ENCODE data around the gene BTBD9.
A peak's percentile ranks its signal among the peaks of the same experiment; 100 is the strongest.

Gene BTBD9

DNA sequence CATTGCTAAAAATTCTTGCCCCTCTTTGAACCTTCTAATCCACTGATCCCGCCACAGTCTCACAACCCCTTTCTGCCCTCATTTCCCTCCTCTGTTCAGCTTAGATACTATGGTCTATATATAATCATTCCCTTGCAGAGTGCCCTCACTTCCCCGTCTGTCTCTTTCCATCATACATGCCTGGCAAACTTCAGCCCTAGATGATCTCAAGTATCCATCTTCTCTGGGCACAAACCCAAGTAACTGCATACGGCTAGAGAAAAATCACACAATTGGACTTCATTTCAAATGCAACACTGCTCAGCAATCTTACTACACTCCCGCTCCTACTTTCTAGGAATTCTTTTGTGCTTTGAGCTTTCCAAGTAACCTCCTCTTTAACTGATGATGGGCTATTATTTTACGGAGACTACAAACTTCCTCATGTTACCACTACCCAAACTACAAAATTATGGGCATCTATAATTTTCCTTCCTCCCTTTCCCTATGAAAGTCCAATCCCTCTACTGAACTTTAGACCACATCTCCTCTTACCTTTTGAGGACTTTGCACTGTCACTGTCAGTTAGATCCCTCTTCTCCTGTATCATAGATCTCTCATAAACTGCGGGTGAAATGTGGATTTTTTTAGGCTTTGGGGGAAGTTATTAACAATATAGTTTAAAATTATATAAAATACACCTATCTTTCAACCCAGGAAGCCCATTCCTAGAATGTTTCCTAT lies 135.6 kb downstream of the BTBD9 start:
- no peak for DNase-seq

DNA sequence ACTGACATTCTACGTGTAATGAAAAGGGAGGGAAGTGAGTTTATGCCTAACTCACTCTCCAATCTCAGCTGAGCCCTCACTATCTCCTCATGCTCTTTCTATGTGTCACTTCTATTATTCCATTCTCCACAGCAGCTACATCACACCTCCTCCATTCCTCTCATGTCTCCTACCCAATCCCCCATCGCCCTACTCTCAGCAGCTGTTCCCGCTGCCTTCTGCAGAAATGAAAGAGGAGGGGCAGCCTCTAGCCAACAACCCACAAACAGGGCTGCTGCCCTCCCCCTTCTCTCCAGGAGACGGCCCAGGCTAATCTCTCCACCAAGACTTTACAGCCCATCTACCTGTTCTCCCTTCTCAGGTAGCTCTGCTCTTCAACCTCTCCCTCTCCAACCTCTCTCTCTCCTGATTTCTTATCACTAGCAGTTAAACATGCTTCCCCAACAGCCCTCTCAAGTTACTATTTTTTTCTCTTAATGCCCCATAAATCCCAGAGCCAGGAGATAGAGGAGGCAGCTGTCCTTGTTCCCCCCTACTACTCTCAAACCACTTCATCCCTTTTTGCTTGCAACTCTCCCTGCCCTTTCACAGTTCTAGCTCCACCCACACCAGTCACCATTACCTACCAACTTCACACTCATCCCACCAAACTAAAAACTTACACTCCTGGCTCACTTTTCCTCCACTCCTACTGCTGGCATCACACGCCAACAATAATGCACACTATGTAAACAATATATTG lies 136.5 kb downstream of the BTBD9 start:
- no peak for DNase-seq

DNA sequence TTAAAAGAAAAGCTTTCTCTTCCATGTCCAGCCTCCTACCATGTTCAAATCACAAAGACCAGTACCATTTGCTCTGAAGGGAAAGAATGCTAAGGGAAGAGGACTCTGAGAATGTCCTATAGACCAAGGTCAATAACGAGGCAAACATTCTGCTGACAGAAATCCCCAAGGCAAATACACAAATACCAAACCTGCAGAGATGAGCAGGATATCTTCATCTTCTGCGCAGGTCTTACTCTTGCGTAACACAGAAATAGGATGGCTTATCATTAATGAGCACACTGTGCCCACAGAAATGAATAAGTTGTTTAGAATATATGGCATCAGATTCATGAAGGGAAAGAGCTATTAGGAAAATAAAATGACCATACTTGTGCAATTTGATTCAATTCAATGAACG lies 137.3 kb downstream of the BTBD9 start:
- no peak for DNase-seq

DNA sequence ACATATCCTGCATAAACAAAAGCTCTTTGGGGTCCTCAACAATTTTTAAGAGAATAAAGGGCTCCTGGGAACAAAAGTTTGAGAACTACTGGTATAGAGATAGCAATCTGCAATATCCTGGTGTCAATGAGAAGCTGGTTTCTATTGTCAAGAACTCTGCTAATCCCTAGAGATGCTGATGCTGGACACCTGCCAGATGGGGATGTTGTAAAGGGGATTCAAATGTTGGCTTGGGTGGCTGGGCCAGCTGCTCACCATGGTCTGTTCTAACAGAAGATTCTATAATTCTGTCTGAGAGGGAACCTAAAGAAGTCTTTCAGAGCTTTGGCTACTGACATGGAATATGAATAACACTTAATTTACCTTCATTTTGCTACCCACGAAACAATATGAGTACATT lies 137.8 kb downstream of the BTBD9 start:
- DNase-seq, result no peak

DNA sequence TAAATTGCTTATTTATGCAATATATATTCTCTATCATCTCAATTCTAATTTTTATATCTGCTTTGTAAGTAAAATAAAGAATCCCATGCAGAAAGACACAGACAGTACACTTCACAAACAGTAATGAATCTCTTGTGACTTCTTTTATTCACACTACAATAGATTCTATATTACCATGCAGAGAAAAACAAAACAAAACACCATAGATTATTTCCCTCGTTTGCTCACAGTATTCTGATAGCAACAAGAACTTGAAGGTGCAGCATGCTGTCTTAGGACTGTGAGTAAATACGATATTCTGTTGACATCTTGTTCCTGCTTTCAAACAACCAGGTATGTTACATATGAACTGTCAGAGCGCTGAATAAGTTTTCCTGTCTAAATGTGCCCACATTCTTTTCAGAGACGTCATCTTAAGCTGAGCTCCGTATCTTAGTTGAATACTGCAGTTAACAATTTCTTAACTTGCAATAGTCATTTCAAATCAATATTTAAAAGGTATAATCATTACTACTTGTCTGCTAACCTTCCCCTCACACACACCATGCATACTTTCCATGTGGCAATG lies 140.1 kb downstream of the BTBD9 start:
- DNase-seq, result no peak

DNA sequence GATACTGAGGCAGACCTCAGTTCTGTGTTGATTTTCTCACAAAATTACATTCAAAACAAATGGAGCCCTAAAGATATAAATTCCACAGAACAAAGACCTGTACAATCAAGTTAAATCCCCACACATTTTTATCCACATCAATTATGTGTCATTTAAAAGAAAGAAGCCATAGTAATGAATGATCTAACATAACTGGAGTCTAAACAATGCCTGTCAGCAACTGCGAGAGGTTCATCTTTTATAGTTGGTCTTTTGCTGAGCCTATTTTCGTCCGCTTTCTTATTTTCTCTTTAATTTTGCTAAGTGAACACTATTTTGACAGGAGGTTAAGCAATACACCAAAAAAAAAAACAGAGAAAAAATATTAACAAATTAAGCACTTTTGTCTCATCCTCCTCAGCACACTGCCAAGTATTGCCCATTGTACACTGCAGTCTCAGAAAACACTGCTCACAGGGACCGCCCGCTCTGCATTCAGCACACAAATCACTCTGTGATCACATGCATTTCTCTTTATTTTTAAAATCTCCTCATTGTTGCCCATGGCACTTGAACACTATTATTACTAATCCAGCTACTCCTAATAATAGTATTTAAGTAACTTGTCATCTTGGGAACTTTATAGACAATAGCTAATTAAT lies 140.8 kb downstream of the BTBD9 start:
- DNase-seq, result peak; percentile 12

DNA sequence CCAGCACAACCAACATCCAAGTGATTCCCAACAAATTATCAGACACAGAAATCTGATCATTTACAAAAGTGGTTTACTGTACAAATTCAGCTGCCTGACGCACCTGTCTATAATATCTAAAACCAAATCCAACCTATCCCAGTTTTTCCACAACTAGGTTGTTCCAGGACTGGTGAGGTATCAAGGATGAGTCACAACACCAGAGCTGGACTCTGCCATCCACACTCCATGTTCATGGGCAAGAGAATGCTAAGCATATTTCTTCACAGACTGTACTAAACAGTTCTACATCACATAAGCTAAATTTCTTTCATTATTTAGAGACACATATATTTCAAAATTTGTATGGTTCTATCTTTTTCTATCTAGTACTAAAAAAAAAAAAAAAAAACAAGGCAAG lies 141.6 kb downstream of the BTBD9 start:
- DNase-seq, result no peak

DNA sequence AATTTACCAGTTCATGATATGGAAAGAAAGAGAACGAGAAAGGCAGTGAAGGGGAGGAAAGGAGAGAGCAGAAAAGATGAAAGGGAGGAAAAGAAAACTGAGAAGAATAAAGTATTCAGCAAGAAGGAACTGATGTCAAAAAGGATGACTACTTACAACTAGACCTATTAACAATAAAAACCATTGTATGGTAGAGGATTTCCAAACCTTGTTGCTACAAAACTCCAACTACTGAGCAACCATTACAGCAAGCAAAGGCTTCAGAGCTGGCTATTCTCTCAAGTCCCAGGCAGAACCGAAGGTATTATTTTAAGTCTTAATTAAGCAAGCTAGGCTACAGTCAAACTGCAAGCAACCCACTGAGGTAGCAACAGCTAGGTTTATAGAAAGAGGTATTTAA lies 142.2 kb downstream of the BTBD9 start:
- no peak for DNase-seq

DNA sequence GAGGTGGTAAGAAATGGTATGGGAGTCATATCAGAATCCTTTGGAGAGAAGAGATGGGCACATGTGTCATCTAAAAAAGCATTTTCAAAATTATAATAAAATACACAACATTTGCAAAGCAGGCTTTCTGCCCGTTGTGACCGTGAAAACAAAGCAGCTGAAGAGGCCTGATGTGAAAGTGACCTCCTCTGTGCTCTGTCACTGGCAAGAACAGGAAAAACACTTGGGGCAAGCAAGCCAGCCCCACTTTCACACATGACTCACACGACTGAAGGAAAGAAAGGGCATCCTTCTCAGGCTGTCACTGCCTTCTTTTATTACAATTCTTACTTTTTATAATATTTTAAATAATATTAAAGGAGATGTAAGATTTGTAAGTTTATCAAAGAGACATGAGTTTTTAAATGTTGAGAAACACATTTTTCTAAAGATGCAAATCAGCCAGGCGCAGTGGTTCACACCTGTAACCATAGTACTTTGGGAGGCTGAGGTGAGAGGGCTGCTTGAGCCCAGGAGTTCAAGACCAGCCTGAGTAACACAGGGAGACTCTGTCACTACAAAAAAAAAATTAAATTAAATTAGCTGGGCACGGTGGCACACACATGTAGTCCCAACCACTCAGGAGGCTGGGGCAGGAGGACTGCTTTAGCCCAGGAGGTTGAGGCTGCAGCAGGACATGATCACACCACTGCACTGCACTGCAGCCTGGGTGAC lies 143.7 kb downstream of the BTBD9 start:
- DNase-seq, result no peak

DNA sequence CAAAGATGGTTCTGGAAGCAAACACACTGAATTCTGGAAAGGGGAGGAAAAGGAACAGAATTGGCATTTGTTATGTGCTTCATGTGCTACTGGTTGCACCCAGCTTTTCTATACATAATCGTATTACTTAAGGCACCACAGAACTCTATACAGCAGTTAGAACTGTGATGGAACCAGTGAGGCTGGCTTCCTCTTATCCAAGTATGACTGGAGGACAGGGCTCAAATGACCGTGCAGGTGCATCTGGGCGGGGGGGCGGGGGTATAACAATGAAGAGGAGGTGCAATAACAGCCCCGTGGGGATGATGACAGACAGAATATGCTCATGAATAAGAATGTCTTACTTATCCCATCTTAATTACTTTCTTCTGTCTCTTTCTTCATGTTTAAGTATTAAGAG lies 144.2 kb downstream of the BTBD9 start:
- DNase-seq, result no peak

DNA sequence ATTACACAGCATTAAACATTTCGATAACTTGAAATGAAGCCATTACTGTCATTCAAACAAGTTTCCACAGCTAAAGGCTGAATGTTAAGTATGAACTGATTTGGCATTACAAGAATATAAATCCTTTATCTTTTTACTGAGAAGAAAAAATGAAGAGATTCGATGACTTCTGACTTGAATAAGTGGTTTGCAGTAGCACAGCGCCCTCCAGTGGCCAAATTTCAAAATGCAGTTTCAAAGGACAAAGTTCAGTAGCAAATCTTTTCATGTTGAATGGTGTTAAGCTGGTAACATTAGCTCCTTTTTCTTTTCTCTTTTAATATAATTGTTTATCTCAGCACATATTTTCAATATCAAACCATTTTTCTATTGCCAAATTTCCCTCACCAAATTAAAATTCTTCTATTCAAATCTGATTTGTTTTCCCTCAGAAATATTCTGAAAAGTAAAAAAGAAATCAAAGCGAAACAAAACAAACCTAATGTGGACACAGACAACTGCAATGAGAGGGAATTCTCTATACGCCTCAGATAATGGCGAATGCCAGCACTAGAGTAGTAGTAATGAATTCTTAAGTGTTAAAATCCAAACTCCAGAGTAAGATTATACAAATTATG lies 145.7 kb downstream of the BTBD9 start:
- peak; percentile 60 for DNase-seq

DNA sequence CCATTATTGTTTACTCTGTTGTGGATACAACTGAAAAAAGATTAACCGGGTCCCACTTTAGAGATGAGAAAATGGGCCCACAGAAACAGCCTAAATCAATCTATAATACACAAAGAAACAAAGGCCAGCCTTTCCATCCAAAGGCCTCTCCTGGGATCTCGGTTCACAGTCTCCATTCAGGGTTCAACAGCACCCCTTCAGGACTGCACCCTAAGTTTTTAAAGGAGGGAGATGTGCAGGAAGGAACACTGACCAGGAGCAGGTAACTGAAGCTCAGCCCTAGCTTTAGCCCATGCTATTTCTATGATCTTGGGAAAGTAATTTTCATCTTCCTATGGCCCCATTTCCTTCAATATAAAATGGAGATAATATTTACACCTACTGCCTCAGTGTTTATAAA lies 147.7 kb downstream of the BTBD9 start:
- DNase-seq, result no peak

DNA sequence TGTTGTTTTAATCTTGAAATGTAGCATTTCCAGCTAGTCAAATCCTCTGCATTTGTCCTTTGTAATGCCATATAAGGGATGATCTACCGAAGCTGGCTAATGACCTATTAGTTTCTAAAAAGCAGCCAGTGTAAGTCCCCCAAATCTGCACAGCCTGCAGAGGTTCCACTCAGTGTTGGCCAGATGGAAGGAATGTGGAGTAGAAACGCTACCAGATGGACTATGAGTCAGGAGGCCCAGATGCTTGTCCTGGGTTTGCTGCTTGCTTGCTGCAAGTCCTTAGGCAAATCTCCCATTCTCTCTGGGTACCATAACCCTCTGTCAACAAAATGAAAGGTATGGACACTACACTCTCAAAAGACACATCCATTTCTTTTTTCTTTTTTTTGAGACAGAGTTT lies 149.8 kb downstream of the BTBD9 start:
- no peak for DNase-seq

DNA sequence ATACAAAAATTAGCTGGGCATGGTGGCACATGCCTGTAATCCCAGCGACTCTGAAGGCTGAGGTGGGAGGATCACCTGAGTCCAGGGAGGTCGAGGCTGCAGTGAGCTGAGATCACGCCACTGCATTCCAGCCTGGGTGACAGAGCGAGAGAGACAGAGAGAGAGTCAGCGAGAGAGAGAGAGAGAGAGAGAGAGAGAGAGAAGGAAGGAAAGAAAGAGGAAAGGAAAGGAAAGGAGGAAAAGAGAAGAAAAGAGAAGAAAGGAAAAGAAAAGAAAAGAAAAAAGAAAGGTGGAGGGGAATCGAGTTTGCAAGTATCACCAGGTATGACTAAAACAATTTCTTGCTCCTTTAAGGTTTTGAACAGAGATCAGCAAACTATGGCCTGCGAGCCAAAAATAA lies 152.3 kb downstream of the BTBD9 start:
- no peak for DNase-seq

DNA sequence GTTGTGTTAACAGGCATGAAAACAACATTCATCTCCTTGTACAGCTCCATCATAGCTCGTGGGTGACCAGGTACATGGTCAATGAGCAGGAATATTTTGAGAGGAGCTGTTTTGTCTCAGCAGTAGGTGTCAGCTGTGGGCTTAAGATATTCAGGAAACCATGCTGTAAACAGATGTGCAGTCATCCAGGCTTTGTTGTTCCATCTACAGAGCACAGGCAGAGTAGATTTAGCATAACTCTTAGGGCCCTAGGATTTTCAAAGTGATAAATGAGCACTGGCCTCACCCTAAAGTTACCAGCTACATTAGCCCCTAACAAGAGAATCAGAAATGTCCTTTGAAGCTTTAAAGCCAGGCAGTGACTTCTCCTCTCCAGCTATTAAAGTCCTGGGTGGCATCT lies 154.2 kb downstream of the BTBD9 start:
- DNase-seq, result no peak

DNA sequence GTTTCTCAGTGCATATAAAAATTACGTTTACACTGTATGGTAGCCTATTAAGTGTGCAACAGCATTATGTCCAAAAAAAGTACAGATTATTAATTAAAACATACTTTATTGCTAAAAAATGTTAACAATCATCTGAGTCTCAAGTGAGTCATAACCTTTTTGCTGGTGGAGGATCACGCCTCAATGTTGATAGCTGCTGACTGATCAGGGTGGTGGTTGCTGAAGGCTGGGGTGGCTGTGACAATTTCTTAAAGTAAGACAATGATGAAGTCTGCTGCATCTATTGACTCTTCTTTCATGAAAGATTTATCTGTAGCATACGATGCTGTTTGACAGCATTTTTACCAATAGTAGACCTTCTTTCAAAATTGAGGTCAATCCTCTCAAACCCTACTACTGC lies 155.1 kb downstream of the BTBD9 start:
- DNase-seq, result no peak

DNA sequence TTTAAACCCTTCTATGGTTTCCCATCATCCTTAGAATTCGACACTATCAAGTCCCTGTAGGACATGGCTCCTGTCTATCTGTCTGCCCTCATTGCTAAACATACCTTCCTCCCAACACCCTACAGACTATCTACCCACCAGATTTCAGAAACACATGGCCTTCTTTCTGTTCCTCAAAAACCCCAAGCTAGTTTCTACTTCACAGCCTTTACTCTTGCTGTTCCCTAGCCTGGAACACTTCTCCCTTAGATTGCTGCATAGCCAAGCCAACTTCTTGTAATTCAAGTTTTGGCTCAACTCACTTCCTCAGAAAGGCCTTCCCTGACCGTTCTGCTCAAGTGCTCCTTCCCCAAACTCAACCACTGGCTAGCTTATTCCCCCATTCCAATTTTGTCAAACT lies 156.2 kb downstream of the BTBD9 start:
- no peak for DNase-seq

DNA sequence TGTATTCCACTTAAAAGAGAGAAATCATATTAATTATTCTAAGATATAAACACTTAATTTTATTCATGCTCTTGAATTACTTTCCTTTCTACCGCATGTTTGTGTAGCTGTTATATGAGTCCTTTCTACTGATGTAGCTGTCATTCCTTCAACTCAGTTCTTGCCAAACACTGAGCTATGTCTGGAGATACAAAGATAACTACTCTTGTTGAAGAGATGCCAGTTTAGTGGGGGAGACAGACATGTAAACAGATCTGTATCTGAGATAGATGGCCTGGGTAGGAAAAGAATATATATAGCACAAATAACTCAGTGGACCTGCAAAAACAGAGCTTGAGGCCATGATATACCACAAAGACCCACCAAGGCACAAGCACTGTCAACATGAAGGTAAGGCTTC lies 157.3 kb downstream of the BTBD9 start:
- DNase-seq, result no peak

DNA sequence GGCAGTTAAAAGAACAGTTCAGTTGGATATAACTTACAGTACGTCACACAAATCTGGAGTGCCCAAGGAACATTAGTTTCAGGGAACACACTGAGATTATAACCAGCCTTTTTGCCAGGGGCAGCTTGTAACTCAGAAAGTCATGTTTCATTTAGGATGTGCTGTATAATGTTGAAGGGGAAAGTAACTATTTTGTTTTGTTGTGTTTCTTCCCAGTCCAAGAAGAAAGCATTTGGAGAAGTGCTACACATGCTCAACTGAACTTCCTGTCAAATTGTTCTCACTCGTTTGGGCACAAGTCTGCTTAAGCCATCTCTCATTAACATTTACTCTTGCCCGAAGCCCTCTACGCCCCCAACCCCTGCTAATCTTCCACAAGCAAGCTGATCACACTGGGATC lies 157.9 kb downstream of the BTBD9 start:
- no peak for DNase-seq

DNA sequence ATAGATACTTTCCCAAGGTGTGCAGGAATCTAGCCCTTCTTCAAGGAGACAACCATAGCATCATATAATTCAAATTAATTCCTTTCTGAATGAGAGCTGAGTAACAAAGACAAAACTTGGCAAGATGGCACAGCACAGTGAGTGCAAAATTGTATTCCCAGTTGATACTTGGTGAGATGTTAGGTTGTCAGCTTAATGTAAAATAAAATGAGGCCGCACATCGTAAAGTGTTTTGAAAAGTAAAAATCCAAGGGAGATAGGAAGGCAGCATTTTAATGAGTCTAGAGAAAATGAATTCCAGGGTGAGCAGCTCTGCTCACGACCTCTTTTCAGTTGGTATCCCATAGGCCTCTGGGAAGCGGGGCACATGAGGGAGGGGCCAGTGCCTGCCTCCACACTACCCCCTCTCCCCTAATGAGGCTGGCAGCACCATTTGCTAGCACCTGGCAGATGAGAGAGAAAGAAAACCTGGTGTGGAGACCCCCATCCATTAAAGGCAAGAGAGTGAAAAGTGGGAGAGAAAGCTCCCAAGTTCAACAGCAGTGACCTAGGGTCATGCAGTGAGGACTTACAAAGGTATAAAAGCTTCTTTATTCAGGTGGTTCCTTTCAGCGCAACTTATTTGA lies 158.4 kb downstream of the BTBD9 start:
- no peak for DNase-seq

DNA sequence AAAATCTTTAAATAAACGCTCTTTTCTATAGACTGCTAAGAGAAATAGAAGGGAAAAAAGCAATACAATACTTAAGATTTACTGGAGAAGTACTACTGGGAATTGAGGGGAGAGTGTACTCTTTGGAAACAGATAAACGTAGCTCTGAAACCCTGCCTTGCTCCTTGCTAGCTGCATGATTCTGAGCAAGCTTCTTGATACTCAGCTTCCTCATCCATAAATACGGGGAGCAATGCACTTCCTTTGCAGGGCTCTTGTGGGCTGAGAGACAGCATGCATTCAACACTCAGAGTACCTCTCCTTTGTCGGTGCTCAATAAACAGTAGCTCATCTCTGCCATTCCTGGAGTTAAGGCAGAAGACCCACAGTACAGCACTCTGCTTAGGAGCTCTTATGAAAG lies 159.7 kb downstream of the BTBD9 start:
- DNase-seq, result no peak

DNA sequence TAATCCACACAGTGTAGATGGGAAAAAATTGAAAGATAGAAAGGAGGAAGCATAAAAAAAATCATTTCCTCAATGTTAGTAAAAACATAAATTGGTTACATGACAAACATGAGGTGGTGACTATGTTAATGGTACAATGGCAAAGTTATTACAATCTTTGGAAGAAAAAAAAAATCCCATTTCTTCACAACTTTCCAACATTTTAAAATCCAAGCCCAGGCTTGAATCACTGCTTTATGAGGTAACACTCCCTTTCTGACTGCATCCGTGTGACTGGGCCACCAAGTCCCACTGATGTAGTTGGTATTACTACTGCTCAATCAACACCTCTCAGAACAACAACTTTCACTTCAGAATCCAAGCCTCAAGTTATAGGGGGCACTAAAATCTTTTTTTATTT lies 160.4 kb downstream of the BTBD9 start:
- no peak for DNase-seq

Data from NCI-H2227 treated with DMSO at 0.1 percent for 48 hours (cell line).